GM12872 (cell line): Measurements from ENCODE around the gene DPP3.

Source experiments
- TF ChIP-seq, protein P1 (sequence below): IDR thresholded peaks from 3 replicates; pipeline ENCODE4 v1.5.1; 2011; ENCODE audit warnings: low read depth, mild to moderate bottlenecking, low read length, moderate library complexity; ENCODE audit not compliant: insufficient read depth

DPP3 gene

DNA sequence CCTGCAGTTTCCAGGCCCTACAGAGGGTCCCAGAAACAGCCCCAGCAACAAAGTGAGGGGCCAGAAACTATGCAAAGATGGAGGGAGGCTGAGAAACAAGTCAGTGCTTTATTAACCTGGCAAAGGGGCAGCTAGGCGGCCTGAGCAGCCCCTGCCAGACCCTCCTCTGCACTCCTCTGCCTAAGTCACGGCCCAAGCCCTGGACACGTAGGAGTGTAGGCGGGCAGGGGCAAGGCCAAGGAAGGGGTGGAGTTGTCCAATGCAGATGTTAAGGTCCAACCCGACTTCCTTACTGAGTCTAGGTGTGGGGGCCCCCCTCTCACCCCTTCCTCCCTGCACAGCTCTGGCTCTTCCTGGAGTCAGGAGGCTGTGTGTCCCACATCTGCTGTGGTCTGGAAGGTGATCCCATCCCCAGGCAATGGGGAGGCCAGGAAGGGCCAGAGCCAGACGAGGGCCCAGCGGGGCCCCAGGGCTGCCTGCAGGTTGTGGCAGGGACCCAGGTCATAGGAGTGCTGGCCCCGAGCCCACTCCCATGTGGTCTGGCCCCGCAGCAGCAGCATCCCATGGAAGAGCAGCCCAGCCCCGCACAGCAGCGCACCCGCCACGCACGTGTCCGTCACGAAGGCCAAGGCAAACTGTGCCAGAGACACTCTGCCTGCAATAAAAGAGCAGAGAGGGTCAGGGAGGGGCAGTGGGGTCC, 59.1 kb downstream of the DPP3 start:
- TF ChIP-seq, protein P1, sequence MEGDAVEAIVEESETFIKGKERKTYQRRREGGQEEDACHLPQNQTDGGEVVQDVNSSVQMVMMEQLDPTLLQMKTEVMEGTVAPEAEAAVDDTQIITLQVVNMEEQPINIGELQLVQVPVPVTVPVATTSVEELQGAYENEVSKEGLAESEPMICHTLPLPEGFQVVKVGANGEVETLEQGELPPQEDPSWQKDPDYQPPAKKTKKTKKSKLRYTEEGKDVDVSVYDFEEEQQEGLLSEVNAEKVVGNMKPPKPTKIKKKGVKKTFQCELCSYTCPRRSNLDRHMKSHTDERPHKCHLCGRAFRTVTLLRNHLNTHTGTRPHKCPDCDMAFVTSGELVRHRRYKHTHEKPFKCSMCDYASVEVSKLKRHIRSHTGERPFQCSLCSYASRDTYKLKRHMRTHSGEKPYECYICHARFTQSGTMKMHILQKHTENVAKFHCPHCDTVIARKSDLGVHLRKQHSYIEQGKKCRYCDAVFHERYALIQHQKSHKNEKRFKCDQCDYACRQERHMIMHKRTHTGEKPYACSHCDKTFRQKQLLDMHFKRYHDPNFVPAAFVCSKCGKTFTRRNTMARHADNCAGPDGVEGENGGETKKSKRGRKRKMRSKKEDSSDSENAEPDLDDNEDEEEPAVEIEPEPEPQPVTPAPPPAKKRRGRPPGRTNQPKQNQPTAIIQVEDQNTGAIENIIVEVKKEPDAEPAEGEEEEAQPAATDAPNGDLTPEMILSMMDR = no peak

DNA sequence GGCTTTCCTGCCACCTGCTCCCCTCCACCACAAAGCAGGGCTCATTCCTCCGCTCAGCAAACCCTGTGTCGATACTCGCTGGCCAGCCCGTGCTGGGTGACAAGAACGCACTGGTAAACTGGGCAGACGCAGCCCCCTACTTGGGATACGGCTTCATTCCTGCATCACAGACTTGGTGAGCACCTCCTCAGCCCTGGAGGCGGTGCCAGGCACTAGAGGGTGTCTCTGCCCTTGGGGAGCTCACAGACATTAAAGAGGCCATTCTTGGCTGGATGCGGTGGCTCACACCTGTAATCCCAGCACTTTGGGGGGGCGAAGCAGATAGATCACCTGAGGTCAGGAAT, 59.6 kb downstream of the DPP3 start:
- TF ChIP-seq, protein P1 = no peak

DNA sequence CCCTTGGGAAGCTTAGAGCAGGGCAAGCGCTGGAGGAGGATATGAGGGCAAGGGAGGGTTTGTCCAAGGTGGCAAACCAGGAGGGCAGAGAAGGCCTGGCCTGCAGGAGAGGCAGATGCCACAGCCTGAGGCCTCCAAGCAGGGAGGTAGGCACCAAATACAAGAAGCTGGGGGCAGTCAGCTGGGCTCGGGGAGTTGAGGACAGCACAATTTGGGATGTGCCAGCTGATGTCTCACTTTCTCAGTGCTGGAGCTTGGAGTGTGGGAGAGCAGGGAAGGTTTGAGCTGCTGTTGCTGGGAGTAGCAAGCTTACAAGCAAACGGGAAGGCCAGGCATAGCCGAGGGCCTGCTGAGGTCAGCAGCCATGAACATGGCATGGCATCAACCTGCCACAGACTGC, 61.7 kb downstream of the DPP3 start:
- TF ChIP-seq, protein P1 = no peak

DNA sequence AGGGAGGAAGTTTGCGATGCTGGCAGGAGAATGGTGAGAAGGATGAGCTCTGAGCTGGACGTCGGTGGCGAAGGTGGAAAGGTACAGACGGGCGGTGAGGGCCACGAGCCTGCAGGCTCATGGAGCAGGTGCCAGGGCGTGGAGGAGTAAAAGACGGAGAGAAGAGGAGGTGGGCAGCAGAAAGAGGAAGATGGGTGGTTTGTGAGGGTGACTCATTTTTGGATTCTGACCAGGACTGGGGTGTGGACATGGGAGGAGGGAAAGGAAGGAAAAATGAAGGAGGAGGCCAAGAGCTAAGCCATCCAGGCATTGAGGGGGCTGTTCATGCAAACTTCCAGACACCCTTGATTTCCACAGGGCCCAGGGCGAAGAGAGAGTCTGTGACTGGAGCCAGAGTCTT, 62.1 kb downstream of the DPP3 start:
- TF ChIP-seq, protein P1 = no peak

DNA sequence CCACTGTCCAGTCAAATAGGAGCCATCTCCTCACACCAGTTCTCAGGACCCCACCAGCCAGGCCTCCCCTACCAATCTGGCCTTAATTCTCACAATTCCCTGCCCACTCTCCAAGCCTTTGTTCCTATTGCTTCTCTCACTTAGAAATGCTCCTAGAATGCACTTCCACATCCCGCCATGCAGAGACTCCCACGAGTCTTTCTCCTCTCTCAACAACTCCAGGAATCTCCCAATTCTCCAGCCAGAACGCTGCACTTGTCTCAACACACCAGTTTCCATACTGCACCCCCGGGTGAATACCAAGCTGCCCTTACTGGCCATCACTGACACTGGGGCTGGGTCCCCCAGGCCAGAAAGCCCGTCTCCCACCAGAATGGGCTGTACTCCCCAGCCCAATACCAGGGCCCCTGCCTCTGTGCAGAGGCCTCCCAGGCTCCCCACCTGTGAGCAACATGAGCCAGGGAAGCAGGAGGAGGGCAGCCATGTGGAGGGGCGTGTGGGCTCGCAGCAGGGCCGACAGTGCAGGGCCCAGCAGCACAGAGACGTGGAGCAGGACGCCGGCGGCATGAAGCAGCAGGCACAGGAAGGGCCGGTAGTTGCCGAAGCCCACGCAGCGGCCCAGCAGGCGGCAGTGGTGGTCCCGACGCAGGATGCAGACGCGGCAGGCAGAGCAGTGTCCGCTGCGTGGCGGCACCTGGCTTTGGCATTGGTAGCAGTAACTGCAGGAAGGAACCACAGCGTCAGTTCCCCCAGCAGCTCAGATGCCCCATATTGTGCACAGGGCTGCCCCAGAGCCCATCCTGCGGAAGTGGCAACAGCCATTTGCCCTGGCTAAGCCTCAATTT, 63.3 kb downstream of the DPP3 start:
- TF ChIP-seq, protein P1 = no peak

DNA sequence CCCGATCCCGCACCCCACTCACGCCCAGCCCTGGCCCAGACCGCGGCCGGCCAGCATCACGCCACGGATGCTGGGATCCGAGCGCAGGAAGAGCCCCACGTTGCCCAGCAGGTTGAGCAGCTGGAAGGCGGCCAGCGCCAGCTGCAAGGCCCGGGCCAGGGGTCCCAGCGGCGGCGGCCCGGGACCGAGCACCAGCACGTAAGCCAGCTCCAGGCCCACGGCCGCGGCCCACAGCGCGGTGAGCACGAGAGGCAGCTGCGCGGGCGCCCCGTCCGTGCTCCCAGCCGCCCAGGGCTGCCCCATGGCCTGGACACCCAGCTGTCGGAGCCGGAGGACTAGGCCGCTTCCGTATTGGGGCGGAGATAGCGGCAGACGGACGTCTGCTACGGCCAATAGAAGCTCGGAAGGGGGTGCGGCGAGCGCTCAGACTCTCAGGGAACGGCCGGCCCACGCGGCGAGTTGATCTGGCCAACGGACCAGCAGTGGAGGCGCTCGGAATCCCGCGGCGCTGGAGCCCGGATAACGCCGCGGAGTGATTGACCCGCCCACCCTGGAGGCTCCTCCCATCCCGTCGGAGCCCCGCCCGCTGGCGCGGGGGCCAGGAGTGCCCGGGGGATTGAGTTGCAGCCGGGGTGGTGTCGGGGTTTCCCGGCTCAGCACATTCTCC, 65.6 kb downstream of the DPP3 start, which contains the start of gene ZDHHC24:
Gene ZDHHC24, minus strand, starts transcription at position 348 of the 667 bp plus-strand sequence. Its CDS starts 45 bp downstream, at position 303.
- TF ChIP-seq, protein P1 = no peak

DNA sequence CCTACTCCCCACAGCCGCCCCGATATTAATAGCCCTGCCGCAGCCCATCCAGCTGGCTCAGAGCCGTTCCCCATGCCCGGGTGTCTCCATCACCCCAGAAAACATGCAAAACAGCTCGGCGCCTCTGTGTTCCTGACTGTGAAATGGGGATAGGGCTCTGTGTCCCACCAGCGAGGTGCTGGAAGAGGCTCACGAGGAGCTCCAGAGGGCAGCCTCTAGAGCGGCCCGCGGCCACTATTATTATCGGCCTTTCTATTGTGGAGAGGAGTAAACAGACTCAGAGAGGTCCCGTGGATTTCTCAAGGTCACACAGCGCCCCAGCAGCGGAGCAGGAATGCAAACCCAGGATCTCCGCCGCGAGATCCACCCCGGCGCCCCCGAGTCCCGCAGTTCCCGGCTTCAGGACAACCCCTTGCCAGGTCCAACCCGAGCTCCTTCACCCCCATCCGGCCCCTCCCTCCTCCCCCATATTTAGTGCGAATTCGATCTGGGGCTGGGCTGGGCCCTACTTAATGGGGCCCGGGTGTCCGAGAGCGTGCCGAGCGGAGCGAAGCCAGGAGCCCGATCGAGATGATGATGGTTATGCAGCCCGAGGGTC, 66.2 kb downstream of the DPP3 start, which contains the start of gene ACTN3:
Gene ACTN3, plus strand, starts transcription at position 536 of the 598 bp plus-strand sequence. Its CDS starts 35 bp downstream, at position 571.
- TF ChIP-seq, protein P1 = no peak
